ENCODE data around the gene MACROD2.

GRCh38 chr20:14126856-14127255 lies 131.5 kb downstream of the MACROD2 start:
- TF ChIP-seq CTCF (IDR thresholded peaks at IDR 0.05; ENCODE audit: insufficient read depth, low read depth, low read length) (no peak), EZH2 (IDR thresholded peaks at IDR 0.05; ENCODE audit: insufficient read depth, low read length) (no peak)
